Loucy (cell line): ENCODE measurements around the gene OR11L1.

Experiments
- CTCF ChIP-seq: fragments of 200-600 bp; sonication (generic); conservative IDR thresholded peaks from 2 replicates; pipeline ENCODE4 v1.5.1; 2014; ENCODE audit warnings: mild to moderate bottlenecking, antibody characterized with exemption, low read length
- EZH2phosphoT487 ChIP-seq: fragments of 200-600 bp; IDR thresholded peaks from 2 replicates; pipeline ENCODE4 v1.6.1; 2018; ENCODE audit warnings: antibody characterized with exemption, mild to moderate bottlenecking, moderate library complexity, borderline replicate concordance

GRCh38 chr1:247857069-247857984, 15.6 kb upstream of the OR11L1 start, which contains the start of gene TRIM58:
- TF ChIP-seq CTCF (no peak), EZH2phosphoT487 (no peak)
